GM11168 (cell line): Measurements from ENCODE around the gene CYP2R1.
"Not testable (repeated sequence)": the region's sequence is repeated elsewhere in the genome, so short reads cannot be mapped to it uniquely, and the experiment has no call there.

Experiments
- in situ Hi-C: fragments of 300-500 bp; cut with MboI; formaldehyde crosslinking; loops from one replicate; pipeline ENCODE4 v1.12.0; 2022; ENCODE audit warnings: low sequenced_read_pairs; ENCODE audit not compliant: unreplicated experiment

CYP2R1 gene

DNA sequence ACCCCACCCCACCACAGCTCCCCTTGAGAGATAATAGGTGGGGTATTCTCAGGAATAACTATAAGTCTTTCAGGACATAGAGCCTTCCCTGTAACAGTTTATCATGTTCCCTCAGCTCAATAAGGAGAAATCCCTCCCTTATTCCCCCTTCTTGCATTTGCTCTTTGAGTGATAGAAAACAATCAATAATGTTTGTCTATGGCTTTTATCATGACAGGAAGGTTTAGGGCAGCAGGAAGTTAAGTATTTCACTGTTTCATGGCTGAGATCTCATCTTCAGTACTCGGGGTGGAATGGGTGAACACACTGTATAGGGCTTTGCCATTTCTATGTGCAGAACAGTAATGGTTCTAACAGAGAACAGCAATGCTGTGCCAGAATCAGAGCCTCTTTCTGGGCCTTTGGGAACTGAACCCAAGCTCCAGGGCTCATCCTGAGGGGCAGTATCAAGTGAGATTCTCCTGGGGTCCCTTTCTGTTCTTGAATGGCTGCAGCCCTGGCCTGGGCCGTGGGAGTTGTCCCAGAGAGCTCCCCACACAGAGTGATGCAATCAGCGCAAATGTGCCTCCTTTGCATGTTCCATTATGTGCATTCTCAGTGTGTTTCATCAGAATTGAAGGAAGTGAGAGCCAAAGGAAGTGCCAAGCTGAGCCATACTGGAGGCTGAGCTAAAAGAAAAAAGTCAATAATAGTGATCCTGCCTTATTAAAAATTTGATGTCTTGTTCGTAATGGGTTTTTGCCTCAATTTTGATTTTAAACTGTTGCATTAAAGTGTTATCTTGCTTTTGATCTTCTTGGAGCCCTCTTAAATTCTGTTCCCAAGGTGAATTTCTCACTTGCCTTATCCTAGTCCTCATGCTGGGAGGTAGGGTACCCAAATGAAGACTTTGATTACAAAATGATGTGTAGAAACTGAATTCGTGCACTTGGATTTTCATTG lies 2.9 kb upstream of the CYP2R1 start:
- in situ Hi-C loops: loop anchor here (10.0 kb wide), 1 partner anchor 370 kb away; the partner anchor contains the start of gene PSMA1

DNA sequence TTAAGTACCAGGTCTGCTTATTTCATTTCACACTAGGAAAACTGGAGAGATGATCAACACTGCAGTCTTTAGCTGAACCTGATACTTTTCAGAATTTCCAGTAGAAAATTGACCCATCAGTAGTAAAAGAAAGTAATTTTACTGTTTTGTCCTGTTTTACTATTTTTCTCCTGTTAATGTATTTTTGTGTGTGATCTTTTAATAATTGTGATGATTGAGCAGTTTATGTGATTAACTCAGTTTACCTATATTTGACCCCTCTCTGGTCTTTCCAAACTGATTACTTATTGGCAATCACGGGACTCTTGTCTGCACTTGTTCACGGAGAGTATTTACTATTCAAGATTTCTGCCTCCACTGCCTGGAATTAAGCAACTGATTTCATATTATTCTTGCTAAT lies 546 bp upstream of the CYP2R1 start:
- in situ Hi-C loops: loop anchor here (10.0 kb wide), 1 partner anchor 368 kb away; the partner anchor contains the start of gene PSMA1

- in situ Hi-C loops: loop anchor here (10.0 kb wide), 1 partner anchor 367 kb away; the partner anchor contains the start of gene PSMA1
These were observed 642 bp downstream of the CYP2R1 start for GRCh38 chr11:14891143-14892035.

DNA sequence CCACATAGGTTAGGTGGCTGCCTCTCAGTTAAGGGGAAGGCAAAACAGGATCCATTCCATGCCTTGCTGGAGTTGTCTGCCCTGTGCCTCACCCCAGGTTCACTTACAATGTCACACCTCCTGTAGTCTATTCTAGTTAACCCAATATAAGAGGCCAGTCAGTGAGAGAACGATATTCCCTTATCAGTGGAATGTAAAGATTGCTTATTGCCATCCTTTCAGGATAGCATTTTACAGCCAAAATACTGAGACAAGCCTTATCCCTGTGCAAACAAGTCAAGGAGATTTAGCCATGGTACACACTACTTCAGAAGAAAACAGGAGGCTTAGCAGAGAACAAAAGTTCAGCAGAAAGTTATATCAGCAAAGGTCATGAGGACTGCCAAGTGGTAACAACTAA lies 5.5 kb downstream of the CYP2R1 start:
- in situ Hi-C loops: no loop called here

GRCh38 chr11:14884667-14885273 lies 7.3 kb downstream of the CYP2R1 start:
- in situ Hi-C loops: no loop called here

DNA sequence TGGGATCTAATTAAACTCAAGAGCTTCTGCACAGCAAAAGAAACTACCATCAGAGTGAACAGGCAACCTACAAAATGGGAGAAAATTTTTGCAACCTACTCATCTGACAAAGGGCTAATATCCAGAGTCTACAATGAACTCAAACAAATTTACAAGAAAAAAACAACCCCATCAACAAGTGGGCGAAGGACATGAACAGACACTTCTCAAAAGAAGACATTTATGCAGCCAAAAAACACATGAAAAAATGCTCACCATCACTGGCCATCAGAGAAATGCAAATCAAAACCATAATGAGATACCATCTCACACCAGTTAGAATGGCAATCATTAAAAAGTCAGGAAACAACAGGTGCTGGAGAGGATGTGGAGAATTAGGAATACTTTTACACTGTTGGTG lies 8.3 kb downstream of the CYP2R1 start:
- in situ Hi-C loops: not testable (repeated sequence)

DNA sequence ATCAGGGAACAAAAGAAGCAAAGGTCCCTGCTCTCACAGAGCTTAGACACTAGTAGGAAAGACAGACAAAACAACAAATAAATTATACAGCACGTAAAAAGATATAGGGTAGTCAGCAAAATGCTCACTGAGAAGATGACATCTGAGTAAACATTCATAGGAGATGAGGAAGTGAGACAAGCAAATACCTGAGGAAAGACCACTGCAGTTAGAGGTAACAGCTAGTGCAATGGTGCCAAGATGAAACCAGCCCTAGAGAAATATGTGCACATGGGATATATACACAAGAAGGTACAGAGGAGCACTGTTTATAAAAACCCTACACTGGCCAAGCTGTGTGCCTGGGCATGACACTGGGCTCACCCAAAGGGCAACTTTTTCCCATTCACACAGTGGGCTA lies 9.8 kb downstream of the CYP2R1 start:
- in situ Hi-C loops: no loop called here

DNA sequence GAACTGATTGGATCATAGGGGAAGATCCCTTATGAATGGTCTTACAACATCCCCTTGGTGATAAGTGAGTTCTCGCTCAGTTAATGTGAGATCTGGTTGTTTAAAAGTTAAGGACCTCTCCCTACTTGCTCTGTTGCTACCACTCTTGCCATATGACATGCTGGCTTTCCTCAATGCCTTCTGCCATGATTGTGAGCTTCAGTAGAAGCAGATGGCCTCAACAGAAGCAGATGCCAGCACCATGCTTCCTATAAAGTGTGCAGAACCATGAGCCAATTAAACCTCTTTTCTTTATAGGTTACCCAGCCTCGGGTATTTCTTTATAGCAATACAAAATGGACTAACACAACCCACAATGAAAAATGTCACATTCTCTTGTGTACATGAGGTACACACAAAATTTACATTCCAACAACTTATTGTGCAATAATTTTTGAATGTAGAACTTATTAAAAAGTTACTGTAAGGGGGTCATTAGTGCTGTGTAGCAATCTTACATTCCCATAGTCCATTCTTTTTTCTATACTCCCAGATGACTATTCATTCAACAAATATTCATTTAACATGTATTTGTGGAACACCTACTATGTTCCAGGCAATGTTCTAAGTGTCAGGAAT lies 10.3 kb downstream of the CYP2R1 start:
- in situ Hi-C loops: no loop called here

DNA sequence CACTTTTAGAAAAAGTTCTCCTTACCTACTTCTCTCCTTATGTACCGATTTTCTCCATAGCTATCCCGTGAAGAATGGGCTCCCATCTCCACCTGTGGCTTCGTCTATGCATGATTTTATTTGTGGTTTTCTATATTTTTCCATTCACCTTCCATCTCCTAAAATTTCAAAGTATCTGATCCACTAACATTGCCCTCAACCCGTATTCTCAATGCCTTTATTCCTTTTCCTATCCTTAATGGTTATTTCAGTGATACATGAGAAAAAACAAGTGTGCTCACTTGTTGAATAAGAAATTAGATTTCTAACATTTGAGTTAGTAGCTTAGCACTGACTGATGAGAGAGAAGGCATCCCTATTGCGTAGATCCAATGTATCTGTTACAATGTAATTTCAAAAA lies 16.9 kb downstream of the CYP2R1 start:
- in situ Hi-C loops: no loop called here

GRCh38 chr11:14873632-14874031 lies 18.4 kb downstream of the CYP2R1 start:
- in situ Hi-C loops: no loop called here

DNA sequence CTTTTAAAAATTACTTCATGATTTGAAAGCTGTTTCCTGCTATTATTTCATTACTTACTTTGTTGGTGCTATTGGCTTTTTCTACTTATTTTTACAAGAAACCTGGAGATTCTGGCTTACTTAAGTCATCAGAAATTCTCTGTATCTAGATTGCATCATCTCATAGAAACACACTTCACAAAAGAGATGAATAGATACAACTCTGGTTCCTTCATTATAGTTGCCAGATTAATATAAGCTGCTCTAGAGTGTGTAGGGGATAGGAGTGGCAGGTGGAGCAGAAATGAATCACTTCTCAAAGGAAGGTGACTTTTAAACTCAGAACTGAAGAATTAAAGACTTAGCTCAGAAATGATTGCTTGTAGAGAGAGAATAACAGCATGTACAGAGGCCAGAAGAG lies 20.0 kb downstream of the CYP2R1 start:
- in situ Hi-C loops: no loop called here

DNA sequence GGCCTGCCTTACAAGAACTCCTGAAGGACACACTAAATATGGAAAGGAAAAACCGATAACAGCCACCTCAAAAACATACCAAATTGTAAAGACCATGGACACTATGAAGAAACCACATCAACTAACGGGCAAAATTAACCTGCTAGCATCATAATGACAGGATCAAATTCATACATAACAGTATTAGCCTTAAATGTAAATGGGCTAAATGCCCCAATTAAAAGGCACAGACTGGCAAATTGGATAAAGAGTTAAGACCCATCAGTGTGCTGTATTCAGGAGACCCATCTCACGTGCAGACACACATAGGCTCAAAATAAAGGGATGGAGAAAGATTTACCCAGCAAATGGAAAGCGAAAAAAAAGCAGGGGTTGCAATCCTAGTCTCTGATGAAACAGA lies 28.3 kb downstream of the CYP2R1 start:
- in situ Hi-C loops: not testable (repeated sequence)

- in situ Hi-C loops: no loop called here
These were observed 30.4 kb downstream of the CYP2R1 start for GRCh38 chr11:14861680-14862079.

GRCh38 chr11:14860511-14860910 lies 31.5 kb downstream of the CYP2R1 start:
- in situ Hi-C loops: no loop called here

DNA sequence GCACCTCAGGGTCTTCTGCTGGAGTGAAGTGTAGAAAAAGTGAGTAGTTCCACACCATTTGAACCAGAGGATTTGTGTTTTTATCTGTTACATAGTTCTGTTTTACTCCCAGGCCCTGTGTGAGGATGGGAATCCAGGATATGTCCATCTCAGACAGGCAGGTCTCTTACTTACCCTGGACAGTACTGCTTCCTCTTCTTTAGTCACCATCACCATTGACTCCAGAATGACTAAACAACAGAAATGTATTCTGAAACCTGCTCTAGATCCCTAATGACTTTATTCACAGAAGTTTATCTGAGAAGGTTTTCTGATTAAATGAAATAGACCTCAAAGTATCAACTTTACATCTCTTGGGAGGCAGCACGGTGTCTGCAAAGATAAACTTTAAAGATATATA lies 33.6 kb downstream of the CYP2R1 start:
- in situ Hi-C loops: no loop called here

DNA sequence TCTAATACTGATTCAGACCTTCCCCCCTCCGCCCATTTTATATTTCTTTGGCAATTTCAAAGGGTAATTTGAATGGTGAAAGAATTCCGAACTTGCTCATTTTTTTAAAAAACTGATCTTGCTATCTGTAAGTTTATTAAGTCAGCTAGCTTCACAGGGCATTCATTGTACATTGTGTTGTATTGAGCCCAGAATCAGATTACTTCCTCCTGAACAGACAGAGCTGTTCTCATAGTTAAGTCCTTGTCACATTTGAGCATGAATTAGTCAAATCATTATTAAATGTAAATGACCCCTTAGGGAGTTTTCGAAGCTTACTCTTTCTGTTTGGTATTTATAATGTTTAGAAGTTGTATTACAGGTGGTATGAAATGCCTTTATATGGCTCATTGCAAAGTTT lies 34.4 kb downstream of the CYP2R1 start:
- in situ Hi-C loops: no loop called here

DNA sequence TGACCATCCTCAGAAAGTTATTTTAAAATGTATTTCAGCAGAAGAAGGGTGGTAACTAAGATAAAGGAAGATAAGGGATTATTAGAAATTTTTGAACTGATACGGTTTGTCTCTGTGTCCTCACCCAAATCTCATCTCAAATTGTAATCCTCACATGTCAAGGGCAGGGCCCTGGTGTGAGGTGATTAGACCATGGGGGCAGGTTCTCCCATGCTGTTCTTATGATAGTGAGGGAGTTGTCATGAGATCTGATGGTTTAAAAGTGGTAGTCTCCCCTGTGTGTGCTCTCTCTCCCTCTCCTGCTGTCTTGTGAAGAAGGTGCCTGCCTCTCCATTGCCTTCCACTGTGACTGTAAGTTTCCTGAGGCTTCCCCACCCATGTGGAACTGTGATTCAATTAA lies 36.1 kb downstream of the CYP2R1 start:
- in situ Hi-C loops: no loop called here

DNA sequence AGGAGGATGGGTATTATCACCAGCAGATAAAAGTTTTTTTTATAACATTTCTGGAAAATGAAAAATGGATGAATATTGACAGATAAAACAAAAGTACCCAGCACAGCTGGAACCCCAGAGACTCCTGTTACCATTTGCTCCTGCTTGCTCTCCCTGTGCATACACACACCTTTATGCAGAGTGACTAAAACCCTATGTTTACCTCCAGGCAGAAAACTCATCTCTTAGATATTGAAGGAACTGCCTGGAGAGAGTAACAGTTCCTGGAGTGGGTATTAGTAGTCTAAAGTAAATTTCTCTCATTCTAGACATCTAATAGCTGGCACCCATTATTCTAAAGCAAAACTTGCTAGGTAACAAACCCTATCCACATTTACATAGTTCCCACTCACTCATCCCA lies 38.0 kb downstream of the CYP2R1 start:
- in situ Hi-C loops: no loop called here

- in situ Hi-C loops: no loop called here
These were observed 39.4 kb downstream of the CYP2R1 start for GRCh38 chr11:14852571-14853177.

- in situ Hi-C loops: no loop called here
These were observed 50.0 kb downstream of the CYP2R1 start for GRCh38 chr11:14842002-14842401.
